ENCODE measurements around the gene UGCG.
"Not testable (repeated sequence)": the region's sequence is repeated elsewhere in the genome, so short reads cannot be mapped to it uniquely, and the experiment has no call there.

Gene UGCG

DNA sequence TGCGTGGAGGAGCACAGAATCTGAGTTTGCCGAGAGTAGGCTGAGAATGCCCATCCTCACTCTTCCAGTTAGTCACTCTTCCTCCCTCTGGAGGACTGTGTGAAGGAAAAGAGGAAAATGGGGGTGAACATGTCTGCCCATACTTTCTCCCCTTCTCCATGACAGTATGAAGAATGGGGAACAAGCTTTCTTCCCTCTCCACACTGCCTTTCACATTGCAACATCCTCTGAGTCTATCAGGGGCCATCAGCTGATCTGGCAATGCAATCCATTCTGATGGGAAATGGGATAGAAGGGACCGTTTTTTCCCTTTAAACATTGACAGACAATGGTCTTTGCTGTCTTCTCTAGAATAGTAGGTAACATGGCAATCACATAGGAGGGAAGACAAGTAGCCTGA lies 56.8 kb downstream of the UGCG start:
- no peak for DNase-seq (ENCODE audit: low read depth)

- no peak for DNase-seq (ENCODE audit: low read depth)
Measured at GRCh38 chr9:111955048-111955447, 58.4 kb downstream of the UGCG start.

GRCh38 chr9:111957856-111958631 lies 61.4 kb downstream of the UGCG start:
- no peak for DNase-seq (ENCODE audit: low read depth)

DNA sequence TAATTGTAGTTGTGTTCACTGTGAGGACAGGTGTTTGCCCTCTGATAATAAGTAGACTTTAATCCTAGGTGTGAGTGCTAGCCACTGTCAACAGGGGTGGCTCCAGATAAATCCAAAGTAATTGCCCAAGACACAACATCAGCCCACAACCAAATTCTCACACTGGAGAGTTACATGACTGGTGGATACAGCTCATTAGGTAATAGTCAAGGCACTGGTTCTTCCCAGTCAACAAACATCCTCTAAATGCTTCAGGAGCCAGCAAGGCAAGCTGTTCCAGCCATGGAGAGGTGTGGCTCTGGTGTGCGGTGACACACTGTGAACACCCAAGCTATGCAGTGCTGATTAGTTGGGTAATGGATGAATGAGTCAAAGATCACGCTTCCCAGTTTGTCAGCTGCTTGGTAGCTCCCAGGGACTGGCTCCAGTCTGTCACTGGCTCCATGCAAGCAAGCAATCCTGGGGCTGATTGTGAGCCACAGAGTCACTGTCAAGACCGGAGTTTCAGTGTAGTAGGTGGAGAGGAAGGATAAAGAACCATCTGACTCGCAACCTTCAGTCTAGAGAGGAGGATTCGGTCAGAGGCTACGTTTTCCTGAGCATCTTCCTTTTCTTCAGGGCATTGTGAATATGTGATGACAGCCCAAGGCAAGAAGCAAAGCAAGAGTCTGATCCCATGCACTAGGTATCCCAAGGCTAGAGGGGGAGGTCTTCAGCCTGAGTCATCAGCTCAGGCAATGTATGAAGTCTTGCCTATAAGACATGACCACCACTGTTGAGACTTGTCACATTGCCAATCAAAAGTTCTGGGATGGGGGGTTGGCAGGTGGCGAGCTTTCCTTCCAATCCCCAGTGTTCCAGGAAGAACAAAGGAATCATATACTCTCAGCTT lies 63.1 kb downstream of the UGCG start:
- DNase-seq (ENCODE audit: low read depth), result no peak

DNA sequence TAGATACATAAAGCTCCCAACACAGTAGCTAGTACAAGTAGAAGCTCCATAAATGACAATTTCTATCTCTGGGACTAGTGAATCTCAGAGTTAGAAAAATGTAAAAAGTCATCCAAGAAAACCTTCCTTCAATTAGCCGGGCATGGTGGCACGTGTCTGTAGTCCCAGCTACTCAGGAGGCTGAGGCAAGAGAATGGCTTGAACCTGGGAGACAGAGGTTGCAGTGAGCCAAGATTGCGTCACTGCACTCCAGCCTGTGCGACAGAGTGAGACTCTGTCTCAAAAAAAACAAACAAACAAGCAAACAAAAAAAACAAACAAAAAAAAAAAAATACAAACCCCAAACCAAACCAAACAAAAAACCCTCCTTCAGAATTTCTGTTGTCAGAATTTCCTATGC lies 63.9 kb downstream of the UGCG start:
- DNase-seq (ENCODE audit: low read depth), result not testable (repeated sequence)

DNA sequence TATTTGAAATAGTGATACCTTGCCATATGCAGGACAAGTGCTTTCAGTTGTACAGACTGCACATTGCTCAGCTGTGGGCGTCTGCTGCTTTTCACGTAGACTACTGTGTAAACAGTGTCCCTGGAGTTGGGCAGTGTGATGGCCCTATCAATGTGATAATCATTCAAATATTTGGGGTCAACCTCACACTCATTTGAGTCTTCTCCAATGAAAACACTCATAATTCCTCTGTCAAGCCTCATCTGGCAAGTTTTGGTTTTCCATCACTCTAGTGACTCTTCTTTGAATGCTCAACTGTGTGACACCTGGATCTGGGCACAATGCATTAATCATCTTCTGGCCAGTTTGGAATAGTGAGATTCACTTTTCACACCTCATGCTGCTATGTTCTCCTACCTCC lies 64.4 kb downstream of the UGCG start:
- DNase-seq (ENCODE audit: low read depth), result no peak

- no peak for DNase-seq (ENCODE audit: low read depth)
Measured at GRCh38 chr9:111961575-111961974, 65.0 kb downstream of the UGCG start.

- DNase-seq (ENCODE audit: low read depth), result no peak
Measured at GRCh38 chr9:111962021-111962420, 65.4 kb downstream of the UGCG start.

DNA sequence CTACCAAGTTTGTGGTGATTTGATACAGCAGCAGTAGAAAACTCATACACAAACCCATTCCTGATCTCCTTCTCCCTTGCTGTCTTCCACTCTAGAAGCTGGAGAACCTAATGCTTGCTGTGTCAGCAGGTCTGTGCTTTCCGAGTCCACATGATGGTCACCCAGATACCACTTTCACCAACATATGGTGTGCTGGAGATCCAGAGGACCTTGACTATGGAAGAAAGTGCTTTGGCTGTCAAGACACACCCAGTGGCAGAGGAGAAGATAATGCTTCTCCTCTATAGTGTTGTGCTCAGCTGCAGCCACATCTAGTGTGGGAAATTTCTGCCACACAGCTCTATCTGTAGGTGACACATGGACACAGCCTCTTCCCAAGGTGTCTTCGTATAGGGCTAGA lies 67.4 kb downstream of the UGCG start:
- DNase-seq (ENCODE audit: low read depth), result no peak

DNA sequence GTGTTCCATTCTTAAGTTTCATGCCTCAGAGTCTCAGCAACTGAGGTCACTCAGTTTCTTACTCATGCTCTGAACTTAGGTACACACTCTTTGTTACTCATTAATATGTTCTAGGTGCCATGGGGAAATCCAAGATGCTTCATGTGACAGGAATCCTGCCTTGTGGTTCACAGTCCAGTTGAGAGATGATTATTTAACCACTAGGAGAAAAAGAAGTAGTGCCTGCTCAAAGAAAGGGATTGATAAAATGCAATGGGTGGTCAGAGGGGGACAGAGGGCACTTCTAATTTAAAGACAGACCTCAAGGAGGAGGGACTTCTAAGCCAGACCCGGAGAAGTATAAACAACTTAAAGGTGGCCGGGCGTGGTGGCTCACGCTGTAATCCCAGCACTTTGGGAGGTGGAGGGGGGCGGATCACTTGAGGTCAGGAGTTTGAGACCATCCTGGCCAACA lies 69.0 kb downstream of the UGCG start:
- no peak for DNase-seq (ENCODE audit: low read depth)

DNA sequence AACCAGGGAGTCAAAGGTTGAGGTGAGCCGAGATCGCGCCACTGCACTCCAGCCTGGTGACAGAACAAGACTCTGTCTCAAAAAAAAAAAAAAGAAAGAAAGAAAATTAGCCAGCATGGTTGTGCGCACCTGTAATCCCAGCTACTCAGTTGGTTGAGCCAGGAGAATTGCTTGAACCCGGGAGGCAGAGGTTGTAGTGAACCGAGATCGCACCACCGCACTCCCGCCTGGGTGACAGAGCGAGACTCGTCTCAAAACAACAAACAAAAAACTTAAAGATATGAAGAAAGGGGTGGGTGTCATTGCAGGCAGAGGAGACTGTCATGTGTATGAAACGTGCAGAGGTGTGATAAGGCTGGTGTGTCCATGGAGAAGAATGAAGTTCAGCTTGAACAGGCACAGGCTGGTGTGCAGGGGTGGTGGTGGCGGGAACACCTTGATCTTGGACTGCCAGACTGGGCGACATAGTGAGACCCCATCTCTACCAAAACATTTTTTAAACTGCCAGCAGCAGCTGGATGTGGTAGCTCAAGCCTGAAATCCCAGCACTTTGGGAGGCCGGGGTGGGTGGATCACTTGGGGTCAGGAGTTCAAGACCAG lies 69.6 kb downstream of the UGCG start:
- DNase-seq (ENCODE audit: low read depth), result no peak

DNA sequence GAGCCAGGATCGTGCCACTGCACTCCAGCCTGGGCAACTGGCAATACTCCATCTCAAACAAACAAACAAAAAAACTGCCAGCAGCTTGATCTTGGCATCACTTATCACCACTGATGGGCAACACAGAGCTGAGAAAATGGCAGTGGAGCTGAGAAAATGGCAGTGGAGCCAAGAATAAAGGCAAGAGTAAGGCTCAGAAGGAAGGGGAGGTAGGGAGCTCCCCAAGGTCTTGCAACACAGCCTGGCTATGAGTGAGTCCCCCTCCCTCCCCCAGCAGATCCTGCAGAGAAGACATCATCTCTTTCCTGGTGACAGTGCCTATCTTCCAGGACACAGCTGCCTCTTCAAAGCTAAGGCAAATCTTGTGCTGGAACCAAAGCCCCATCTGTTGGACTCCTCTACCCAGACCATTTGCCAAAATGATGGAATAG lies 70.3 kb downstream of the UGCG start:
- no peak for DNase-seq (ENCODE audit: low read depth)

DNA sequence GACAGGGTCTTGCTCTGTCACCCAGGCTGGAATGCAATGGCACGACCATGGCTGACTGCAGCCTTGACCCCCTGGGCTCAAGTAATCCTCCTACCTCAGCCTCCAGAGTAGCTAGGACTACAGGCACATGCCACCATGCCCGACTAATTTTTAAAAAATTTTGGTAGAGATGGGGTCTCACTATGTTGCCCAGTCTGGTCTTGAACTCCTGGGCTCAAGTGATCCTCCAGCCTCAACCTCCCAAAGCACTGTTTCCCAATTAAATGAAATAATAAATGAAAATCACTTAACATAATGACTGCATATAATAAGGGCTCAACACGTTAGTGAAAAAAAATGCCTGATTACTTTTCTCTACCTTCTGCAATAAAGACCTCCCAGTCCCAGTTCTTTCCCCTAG lies 71.0 kb downstream of the UGCG start:
- DNase-seq (ENCODE audit: low read depth), result no peak

DNA sequence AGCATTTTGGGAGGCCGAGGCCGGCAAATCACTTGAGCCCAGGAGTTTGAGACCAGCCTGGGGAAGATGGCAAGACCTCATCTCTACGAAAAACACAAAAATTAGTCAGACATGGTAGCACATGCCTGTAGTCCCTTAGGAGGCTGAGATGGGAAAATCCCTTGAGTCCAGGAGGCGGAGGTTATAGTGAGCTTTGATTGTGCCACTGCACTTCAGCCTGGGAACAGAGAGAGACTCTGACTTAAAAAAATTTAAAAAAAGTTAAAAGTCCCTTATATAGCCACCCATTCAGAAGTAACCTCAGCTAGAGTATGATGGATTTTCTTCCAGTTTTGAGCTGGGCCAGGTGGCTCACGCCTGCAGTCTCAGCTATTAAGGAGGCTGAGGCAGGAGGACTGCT lies 72.4 kb downstream of the UGCG start:
- no peak for DNase-seq (ENCODE audit: low read depth)

DNA sequence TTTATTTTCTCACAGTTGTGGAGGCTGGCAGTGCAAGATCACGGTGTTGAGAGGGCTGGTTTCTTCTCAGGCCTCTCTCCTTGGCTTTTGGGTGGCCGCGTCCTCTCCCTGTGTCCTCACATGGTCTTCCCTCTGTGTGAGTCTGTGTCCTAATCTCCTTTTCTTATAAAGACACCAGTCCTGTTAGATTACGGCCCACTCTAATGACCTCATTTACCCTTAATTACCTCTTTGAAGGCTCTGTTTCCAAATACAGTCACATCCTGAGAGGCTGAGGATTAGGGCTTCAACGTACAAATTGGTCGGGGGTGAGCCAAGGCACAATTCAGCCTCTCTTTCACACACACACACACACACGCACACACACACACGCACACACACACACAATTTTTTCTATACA lies 73.0 kb downstream of the UGCG start:
- no peak for DNase-seq (ENCODE audit: low read depth)

GRCh38 chr9:111970827-111971226 lies 74.2 kb downstream of the UGCG start:
- DNase-seq (ENCODE audit: low read depth), result no peak

DNA sequence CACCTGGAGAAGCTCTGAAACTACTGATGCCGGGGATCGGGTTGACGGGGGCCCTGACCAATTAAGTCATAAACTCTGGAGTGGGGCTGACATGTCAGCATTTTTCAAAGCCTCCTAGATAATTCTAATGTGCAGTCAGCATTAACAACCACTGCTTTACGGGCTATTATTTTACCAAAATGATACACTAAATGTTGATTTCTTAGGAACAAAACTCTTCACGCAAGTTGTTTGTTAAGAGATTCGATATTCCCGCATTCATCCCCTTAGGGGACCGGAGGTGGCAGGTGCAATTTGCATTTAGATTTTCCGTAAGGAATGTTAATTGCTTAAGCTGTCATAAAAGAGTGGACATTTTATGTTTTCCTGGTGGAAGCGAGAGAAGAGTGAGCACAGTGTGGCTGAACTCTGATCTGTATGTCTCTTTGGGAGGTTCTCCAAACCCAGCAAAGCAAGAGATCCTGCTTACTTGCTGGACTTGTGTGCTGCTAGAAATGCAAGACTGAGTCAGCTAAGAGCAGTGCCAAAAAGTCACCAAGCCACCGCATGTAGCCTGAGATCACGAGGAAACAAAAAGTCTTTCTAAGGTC lies 77.6 kb downstream of the UGCG start:
- no peak for DNase-seq (ENCODE audit: low read depth)

DNA sequence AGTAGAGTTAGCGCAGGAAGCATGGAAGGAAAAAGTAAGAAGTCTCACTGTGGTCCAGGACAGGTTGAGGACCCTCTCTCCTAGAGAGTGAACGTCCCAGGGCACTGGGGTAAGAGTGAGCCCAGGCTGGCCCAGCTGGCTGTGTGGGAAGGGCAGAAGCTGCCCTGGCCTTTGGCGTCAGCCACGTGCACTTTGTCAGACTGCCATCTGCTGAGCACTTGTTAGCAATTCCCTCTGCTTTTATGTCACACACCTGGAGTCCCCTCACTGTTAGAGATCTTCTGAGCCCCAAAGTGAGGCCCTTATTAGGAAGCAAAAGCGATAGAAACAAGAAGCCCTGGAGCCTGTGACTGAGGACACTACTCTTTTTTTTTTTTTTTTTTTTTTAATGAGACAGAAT lies 79.1 kb downstream of the UGCG start:
- no peak for DNase-seq (ENCODE audit: low read depth)

- no peak for DNase-seq (ENCODE audit: low read depth)
Measured at GRCh38 chr9:111978616-111979015, 82.0 kb downstream of the UGCG start.

GRCh38 chr9:111979561-111979960 lies 82.9 kb downstream of the UGCG start:
- DNase-seq (ENCODE audit: low read depth), result no peak

DNA sequence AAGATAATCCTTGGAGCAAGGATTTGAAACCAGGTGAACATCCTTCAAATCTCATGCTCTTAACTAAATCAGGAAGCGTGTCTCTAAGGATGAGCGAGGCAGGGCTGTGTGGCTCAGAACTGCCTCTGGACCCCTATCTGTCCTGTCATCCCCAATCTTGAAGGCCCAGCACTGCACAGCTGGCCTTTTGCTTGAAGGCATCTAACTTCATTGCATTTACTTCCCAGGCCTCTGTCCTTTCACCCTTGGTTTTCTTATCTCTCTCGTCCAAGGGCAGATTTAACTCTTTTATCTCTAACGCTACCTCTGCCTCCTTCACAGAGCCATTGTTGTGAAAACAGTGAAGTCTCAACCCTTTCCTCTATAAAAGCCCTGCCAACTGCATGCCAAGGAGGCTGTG lies 83.8 kb downstream of the UGCG start:
- no peak for DNase-seq (ENCODE audit: low read depth)

GRCh38 chr9:111983484-111983908 lies 86.9 kb downstream of the UGCG start:
- no peak for DNase-seq (ENCODE audit: low read depth)

All from stimulated activated CD8-positive, alpha-beta memory T cell treated with anti-CD3 and anti-CD28 coated beads, Interleukin-15, amount 100 ng/mL, for 24 hours (primary cell).